CD4-positive, alpha-beta T cell treated with Interleukin-4 for 4 hours (primary cell): ENCODE data around the gene PPP1R16B.
A peak's percentile ranks its signal among the peaks of the same experiment; 100 is the strongest.
"Not testable (repeated sequence)": the region's sequence is repeated elsewhere in the genome, so short reads cannot be mapped to it uniquely, and the experiment has no call there.

Experiments
- DNase-seq: peaks from one replicate; pipeline ENCODE4 v3.0.0-alpha.2; 2020

PPP1R16B gene

DNA sequence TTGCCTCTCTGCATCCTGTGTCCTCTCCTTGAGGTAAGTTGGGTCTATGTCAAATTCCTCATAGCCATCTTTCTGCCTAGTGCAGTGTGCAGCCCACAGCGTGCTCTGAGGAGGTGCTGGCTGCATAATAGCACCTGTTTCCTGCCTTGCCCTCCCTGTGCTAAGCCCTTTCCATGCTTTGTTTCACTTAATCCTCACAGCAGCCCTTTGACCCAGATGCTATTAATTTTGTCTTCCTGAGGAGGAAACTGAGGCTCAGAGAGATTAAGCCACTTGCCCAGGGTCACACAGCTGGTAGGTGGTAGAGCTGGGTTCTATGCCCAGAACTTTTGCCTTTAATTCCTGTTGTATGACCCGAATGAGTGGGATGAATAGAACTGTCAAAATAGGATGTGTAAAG lies 134.2 kb downstream of the PPP1R16B start:
- no peak for DNase-seq

DNA sequence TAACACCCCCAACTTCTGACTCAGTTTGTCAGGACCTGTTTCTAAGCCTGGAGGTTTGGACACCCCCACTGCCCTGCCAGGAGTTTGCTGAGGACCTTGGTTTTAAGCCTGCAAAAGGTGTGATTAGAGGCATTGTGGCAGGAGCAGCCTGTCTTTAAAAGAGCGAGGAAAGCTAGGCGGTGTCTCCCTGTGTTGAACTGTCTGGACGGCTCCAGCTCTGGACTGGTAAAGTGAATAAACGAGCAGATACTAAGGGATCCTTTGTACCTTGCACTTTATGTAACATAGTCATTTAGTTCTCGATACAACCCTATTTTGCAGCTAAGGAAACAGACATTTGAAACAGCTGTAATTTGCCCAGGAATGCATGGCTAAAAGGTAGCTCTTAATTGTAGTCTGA lies 135.1 kb downstream of the PPP1R16B start:
- no peak for DNase-seq

DNA sequence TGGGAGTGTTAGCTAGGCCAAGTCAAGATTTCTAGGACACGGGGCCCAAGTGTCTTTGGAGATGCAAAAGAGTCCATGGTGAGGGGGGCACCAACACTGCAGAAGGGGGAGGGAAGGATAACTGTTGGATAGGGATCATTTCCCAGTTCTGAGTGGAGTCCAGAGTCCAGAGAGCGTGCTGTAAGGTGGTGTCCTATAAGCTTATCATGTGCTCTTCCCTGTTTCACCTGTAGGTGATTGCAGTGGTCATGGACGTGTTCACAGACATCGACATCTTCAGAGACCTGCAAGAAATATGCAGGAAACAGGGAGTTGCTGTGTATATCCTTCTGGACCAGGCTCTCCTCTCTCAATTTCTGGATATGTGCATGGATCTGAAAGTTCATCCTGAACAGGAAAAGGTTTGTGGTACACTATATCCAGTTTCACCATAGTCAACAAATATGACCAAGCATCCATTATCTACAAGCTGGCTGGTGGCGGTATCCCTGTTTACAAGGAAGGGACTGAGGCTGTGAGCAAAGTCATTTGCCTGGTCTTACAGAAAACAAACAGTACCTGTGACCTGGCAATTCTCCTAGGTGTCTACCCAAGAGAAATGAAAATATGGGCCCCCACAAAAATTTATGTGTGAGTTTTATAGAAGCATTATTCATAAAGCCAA lies 136.4 kb downstream of the PPP1R16B start:
- no peak for DNase-seq

DNA sequence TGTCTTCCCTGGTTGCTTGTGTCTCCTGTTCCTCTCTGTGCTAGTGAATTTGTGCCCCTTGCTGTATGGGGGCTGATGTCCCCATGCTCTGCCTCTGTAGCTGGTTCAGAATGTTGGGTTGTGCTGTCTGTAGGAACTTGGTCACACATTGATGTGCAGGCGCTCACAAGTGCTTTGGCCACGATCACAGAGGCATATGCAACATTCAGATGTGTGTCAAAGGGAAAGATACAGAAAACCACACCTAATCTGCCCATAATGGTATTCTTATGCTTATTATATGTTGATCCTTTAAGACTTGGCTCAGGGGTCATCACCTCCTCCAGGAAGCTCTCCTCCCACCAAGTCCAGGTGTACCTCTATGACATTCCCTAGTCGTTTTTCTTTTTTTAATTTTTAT lies 139.5 kb downstream of the PPP1R16B start:
- no peak for DNase-seq

DNA sequence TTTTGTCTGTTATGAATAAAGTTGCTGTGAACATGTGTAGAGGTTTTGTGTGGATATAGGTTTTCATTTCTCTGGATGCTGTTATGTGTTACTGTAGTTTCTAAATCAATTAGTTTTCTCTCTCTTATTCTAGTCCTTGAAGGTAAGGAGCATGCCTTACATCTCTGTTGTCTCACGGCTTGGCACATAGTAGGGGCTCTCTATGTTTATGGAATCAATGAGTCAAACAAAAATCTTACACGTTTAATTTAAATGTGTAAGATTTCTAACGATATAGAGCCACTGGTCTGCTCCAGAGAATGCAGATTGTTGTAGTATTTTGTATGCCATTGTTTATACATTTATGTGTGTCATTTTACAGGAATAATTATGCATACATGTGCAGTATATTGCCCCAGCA lies 141.3 kb downstream of the PPP1R16B start:
- DNase-seq = no peak

DNA sequence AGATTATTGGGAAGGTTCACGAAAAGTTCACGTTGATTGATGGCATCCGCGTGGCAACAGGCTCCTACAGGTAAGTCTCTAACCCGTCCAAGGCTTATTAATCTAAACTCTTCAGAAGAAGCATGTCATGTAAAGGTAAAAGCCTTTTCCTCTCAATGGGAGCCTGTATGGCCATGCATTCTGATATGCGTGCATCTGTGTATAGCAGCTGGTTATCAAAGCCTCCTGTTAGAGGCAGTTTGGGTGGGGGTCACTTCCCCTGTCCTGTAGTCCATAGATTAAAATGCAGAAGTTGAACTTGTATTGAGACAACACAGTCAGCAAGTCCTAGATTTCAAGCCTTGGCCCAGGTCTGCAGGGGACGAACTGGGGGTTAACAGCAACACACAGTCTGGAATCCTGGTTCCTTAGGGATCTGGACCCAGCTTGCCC lies 142.4 kb downstream of the PPP1R16B start:
- no peak for DNase-seq

DNA sequence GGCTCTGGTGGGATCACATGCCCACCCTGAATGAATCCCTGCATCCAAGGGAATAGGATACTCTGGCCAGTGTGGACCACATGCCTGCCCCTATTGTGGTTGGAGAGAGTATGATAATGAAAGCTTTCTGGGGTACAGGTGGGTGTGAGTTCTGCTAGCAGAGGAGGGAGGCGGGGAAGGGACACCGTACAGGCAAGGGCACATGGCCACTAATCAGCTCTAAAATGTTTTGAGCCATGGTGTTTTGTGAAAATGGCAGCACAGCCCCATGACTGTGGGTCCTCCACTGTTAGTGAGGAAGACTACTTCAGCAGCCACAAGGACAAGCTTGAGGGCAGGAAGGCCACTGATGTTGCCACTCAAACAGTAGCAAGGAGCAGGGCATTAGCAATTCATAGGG lies 144.8 kb downstream of the PPP1R16B start:
- DNase-seq = no peak

DNA sequence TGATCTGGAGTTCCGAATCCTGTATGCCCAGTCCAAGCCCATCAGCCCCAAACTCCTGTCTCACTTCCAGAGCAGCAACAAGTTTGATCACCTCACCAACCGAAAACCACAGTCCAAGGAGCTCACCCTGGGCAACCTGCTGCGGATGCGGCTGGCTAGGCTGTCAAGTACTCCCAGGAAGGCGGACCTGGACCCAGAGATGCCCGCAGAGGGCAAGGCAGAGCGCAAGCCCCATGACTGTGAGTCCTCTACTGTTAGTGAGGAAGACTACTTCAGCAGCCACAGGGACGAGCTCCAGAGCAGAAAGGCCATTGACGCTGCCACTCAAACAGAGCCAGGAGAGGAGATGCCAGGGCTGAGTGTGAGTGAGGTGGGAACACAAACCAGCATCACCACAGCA lies 146.1 kb downstream of the PPP1R16B start:
- no peak for DNase-seq

DNA sequence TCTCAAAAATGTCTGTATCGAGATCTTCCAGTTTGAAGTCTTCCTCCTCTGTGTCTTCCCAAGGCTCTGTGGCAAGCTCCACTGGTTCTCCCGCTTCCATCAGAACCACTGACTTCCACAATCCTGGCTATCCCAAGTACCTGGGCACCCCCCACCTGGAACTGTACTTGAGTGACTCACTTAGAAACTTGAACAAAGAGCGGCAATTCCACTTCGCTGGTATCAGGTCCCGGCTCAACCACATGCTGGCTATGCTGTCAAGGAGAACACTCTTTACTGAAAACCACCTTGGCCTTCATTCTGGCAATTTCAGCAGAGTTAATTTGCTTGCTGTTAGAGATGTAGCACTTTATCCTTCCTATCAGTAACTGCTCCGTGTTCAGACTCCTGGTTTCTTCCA lies 146.7 kb downstream of the PPP1R16B start:
- DNase-seq = no peak

DNA sequence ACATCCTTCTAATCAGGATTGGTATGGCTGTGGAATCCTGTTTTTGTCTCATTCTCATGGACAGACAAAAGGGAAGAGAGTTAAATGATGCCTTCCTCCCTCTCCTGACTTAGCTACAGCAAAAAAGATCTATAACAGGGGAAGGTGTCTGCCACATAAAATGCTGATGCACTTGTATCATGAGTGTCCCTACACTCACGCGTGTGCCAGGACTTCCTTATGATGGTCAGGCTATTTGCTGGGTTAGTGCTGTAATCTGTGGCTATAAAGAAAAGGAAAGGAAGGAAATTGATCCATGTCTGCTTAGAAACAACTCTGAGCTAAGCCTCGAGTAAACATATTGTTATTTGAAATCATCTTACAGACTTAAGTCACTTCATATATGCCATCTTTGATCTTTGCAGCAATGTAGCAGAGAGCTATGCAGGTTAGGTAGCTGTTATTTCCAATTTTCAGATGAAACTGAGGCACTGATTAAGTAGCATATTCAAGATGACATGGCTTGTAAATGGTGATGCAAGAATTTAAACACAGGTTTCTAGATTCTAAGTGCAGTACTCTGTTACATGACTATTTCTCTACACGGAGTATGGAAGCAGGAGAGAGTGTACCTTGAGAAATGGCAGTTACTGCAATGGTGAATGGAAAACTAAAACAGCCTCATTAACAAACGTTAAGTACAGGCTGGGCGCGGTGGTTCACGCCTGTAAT lies 148.3 kb downstream of the PPP1R16B start:
- no peak for DNase-seq

DNA sequence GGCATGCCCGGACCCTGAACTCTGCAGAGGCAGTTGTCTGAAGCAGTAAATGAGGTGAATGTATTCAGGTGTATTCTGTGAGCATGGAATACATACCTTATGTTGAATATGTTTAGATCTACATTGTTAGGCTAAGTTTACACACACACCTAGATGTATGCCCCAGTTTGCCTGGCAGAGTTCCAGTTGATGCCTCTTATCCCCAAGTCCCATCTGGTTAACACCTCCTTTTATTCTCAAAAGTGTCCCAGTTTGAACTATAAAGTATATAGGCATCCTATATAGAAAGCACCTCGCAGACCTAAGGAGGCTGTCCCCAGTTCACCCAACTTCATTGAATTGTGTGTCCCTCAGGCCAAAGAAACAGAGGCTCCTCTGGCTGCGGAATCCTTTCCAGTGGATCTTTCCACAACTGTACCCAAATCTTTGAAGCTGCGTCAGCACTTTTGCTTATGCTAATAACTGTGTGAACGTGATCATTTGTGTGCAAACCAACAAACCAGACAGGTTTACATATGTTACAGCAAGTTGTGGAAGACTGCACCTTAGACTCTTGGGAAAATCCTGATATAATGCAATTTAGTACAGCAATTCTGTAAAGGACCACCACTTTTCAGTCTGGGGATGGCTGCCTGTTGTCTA lies 151.9 kb downstream of the PPP1R16B start:
- DNase-seq = no peak

DNA sequence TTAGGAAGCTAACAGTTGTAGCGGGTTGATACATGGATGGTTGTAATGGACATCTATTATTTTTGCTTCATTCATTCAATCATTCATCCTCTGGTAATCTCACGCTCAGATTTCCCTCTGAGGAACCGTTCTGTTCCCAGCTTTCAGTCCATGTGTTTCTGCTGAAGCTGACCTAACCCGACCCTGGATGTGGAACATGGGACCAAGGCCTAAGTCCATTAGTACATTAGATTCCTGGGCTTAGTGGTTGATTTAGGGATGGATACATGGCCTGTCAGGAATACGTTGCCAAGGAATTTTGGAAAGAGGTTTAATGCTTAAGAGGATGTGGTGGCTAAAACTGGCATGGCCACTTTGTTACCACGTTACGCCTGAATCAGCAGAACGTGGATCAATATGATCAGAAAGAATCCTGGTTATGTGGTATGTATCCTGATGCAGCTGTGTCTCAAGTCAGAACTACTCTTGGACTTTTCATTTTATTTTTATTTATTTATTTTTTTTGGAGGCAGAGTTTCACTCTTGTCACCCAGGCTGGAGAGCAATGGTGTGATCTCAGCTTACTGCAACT lies 152.5 kb downstream of the PPP1R16B start:
- no peak for DNase-seq

DNA sequence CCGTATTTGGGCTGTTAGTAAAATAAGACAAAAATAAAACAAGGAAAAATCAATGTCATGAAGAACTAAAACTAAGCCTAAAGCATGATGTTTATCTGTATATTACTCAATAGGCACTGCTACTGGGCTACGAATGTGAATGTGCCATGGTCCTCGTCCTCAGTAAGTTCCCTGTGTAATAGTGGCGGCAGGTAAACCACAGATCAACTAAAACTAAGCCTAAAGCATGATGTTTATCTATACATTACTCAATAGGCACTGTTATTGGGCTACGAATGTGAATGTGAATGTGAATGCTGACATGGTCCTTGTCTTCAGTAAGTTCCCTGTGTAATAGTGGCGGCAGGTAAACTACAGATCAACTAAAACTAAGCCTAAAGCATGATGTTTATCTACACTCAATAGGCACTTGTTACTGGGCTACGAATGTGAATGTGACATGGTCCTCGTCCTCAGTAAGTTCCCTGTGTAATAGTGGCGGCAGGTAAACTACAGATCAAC lies 154.7 kb downstream of the PPP1R16B start:
- DNase-seq = not testable (repeated sequence)

DNA sequence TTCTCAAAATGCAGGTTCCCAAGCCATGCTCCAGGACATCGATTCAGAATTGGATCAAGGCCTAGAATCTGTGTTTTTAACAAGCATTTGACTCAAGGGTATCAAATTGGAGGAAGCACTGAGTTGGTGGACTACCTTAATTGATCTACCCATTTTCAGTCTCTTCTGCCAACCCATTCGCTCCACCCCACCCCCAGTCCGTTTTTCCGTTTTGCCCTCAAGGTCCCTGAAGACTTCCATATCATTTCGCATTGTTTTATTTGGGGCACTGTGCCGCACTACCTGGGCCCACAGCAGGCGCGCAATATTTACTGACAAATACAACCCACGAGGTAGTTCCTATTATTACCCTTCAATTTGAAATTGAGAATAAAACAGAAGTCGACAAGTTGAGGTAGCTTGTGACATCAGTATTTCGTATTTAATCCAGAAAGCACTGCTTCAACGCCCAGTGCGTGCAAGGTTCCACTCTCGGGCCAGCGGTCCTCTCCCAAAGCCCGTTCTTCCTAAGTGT lies 156.1 kb downstream of the PPP1R16B start:
- DNase-seq = no peak

DNA sequence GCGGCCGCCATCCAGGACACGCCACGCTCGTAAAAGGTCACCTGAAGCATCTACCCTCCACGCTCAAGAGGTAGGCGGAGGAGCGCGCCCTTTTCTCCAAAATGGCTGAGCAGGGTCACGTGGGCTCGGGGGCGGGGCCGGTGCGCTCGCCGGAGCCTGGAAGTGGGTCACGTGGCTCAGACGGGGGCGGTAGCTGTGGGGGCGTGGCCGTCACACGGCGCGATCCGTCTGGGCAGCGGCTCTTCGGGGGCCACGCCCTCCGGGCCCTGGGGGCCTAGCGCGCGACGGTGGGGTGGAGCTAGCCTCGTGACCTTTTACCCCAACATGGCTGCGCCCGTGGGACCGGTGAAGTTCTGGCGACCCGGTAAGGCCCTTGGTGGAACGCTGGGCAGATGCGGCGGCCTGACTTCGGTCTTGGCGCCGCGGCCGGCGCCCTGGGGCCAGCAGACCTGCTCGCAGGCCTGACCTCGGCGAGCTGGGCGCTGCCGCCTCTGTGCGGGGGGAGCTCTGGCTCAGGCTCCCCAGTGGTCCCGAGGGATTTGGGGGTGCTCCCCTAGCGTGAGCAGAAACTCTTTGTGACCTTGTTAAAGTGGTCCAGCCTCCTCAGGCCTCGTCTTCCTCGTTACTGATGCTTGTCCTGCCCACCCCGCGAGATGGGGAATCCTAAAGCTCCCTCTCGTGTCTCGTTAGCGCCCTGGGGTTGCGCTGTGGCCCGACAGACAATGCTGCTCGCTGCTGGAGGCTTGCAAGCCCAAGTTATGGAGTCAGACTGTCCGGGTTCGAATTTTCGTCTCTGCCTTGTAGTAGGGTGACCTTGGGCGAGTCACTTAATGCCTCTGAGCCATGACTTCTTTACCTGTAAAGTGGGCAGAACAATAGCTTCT lies 156.8 kb downstream of the PPP1R16B start, which contains the start of gene DHX35:
Gene DHX35, plus strand, starts transcription at position 301 of the 884 bp plus-strand sequence. Its CDS starts 24 bp downstream, at position 325.
- peak; percentile 97 for DNase-seq

DNA sequence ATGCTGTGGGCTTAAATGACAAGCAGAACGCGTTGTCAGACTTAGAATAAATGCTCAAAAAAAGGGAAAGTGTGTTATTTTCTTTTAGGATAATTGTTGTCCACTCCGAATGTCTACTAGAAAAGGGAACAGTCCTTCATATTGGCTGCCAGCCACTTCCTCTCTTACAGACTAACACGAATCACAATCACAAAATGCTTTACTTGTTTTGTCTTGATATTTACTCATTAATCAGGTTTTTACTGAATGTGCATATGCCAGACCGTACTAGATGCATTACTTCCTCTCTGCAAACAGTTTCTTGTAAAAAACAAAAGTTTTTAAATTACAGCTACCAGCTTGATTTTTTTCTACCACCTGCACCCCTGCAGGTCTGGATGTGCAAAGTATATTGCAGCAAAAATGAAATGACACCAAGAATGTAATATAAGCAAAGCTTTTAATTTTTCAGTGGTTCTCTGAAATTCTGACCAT lies 157.5 kb downstream of the PPP1R16B start:
- DNase-seq = no peak

DNA sequence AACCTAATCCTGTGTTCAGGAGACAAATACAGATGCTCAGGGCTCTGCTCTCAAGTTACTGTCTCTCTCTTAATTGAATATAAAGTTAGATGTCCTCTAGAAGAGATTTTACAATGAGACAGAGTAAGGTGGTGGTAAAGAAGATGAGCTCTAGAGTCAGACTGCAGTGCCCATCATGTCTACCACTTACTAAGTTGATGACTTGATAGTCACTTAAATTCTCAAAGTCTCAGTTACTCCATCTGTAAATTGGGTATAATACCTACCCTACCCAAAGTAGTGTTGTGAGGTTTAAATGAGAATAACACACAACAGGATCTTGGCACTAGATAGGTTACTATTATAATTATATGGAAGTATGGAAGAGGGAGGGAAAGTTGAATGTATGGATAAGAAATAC lies 158.2 kb downstream of the PPP1R16B start:
- DNase-seq = no peak

DNA sequence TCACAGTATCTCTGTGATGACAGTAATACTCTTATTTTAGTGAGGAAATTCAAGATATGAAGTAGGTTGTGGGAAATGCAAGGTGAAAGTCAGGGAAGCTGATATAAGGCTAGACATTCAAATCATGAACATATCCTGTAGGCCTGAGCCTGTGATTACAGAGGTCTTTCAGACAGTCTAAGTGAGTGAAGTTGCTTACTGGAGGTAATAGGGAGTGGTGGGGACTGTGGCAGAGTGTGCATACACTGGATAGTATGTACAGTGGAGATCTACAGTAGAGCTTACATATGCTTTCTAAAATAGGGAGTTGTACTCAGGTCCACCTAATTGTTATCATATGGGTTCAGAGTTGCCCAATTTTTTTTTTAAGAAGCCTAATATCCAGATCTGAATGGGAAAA lies 159.8 kb downstream of the PPP1R16B start:
- no peak for DNase-seq

DNA sequence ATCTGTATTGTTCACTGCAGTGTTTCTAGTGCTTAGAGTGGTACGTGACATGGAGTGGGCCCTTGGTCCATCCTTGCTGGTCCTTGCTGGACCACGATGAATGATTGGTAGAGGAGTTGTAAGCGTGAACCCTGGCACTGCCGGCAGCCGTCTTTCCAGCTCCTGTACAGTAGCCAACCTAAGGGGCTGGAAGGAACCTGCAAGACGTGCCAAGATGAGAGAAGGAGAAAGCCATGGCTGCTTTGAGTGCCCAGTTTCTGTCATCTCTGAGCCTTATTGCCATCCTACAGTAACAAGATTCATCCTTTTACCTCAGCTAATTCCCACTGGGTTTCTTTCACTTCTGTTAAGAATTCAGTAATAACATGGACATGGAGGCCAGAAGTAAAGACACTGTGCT lies 162.6 kb downstream of the PPP1R16B start:
- no peak for DNase-seq

DNA sequence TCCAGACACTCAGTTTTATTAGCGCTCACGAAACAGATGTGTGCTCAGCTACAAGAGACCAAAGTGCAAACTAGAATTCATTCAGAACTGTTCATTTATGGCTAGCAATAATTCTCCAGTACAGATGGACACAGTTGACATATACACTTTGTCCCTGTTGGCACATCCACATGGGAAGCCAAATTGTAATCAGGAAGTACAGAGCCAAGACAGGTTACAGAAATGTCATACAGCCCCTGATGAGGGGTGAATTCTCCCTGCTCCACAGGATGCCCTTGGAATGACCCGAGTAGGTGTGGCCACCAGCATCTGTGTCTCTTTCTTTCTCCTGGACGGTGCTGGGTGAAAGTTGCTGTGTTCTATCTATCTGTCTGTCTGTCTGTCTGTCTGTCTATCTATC lies 164.2 kb downstream of the PPP1R16B start:
- DNase-seq = no peak

DNA sequence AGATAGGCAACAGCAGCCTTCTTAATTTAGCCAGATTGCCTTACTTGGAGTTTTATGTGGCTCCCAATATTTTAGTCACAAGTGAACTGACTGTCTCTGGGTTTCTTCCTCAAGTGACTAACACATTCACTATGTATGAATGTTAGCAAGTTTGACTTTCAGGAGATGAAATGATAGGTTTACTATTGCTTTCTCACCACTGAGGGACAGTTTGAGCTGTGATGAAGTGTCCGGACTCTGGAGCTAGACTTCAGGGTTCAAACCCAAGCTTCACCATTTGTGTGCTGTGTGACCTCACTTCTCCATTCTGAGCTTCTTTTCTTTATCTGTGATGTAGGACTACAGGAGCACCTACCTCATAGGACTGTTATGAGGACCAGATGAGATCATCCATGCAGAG lies 164.8 kb downstream of the PPP1R16B start:
- DNase-seq = no peak
